Upper lobe of left lung (tissue), 4 donors: Measurements from ENCODE around the gene HIRIP3.

Experiments
- CTCF ChIP-seq, 6 experiments: fragments of 450-650 bp in 4 of 6; fragments of 200-600 bp in 2 of 6; sonication (generic) in 2 of 6; IDR thresholded peaks; one replicate each; pipeline ENCODE4 v1.5.1; 2016 to 2019; ENCODE audit warnings: antibody characterized with exemption in 6 of 6
- POLR2A ChIP-seq, 4 donors: fragments of 450-650 bp; IDR thresholded peaks; one replicate each; pipeline ENCODE4 v1.5.1; 2016 to 2017; ENCODE audit warnings: antibody characterized with exemption in 4 of 4, mild to moderate bottlenecking in 2 of 4
- POLR2AphosphoS5 ChIP-seq, 2 donors: sonication (generic); formaldehyde crosslinking; IDR thresholded peaks; one replicate each; pipeline ENCODE4 v1.5.1; 2017; ENCODE audit warnings: antibody characterized with exemption in 2 of 2

- TF ChIP-seq CTCF (IDR thresholded peaks at IDR 0.05) (no peak), POLR2AphosphoS5 (IDR thresholded peaks at IDR 0.05) (no peak), POLR2A (IDR thresholded peaks at IDR 0.05) (no peak)
Observed at GRCh38 chr16:29986931-29987330, 8.5 kb downstream of the HIRIP3 start.
